ENCODE data around the gene CACNA1D.

Gene CACNA1D

GRCh38 chr3:53680028-53680427, 185.6 kb downstream of the CACNA1D start:
- Mint-ChIP-seq H3K27ac (no peak overlapping the region), H3K4me3 (no peak overlapping the region), H3K4me1 (no peaks in the 10 kb centered on the region), H3K9me3 (no peaks in the 10 kb centered on the region), H3K27me3 (peaks cover 17% of the 10 kb centered on the region), H3K36me3 (no peaks in the 10 kb centered on the region)

GRCh38 chr3:53682807-53683206, 188.4 kb downstream of the CACNA1D start:
- Mint-ChIP-seq H3K4me1 (no peaks in the 10 kb centered on the region), H3K4me3 (no peak overlapping the region), H3K36me3 (no peaks in the 10 kb centered on the region), H3K27ac (no peak overlapping the region), H3K9me3 (no peaks in the 10 kb centered on the region), H3K27me3 (peaks cover 14% of the 10 kb centered on the region)

GRCh38 chr3:53688066-53688465, 193.7 kb downstream of the CACNA1D start:
- Mint-ChIP-seq H3K27ac (no peak overlapping the region), H3K4me3 (no peak overlapping the region), H3K36me3 (no peaks in the 10 kb centered on the region), H3K27me3 (peaks cover 3% of the 10 kb centered on the region), H3K4me1 (no peaks in the 10 kb centered on the region), H3K9me3 (no peaks in the 10 kb centered on the region)

GRCh38 chr3:53688989-53689388, 194.6 kb downstream of the CACNA1D start:
- no peaks in the 10 kb centered on the region for H3K36me3 Mint-ChIP-seq
- no peak overlapping the region for H3K27ac Mint-ChIP-seq
- peaks cover 2% of the 10 kb centered on the region for H3K27me3 Mint-ChIP-seq
- no peaks in the 10 kb centered on the region for H3K9me3 Mint-ChIP-seq
- no peak overlapping the region for H3K4me3 Mint-ChIP-seq
- H3K4me1 Mint-ChIP-seq = no peaks in the 10 kb centered on the region

GRCh38 chr3:53689681-53690080, 195.3 kb downstream of the CACNA1D start:
- peaks cover 5% of the 10 kb centered on the region for H3K27me3 Mint-ChIP-seq
- H3K9me3 Mint-ChIP-seq = no peaks in the 10 kb centered on the region
- H3K27ac Mint-ChIP-seq = no peak overlapping the region
- no peaks in the 10 kb centered on the region for H3K4me1 Mint-ChIP-seq
- H3K4me3 Mint-ChIP-seq = no peak overlapping the region
- H3K36me3 Mint-ChIP-seq = no peaks in the 10 kb centered on the region

GRCh38 chr3:53690521-53690920, 196.1 kb downstream of the CACNA1D start:
- no peaks in the 10 kb centered on the region for H3K9me3 Mint-ChIP-seq
- H3K27me3 Mint-ChIP-seq = peaks cover 5% of the 10 kb centered on the region
- H3K27ac Mint-ChIP-seq = no peak overlapping the region
- H3K4me1 Mint-ChIP-seq = no peaks in the 10 kb centered on the region
- H3K4me3 Mint-ChIP-seq = no peak overlapping the region
- no peaks in the 10 kb centered on the region for H3K36me3 Mint-ChIP-seq

GRCh38 chr3:53691349-53691748, 196.9 kb downstream of the CACNA1D start:
- no peak overlapping the region for H3K4me3 Mint-ChIP-seq
- H3K4me1 Mint-ChIP-seq = no peaks in the 10 kb centered on the region
- H3K27ac Mint-ChIP-seq = no peak overlapping the region
- H3K36me3 Mint-ChIP-seq = no peaks in the 10 kb centered on the region
- H3K9me3 Mint-ChIP-seq = no peaks in the 10 kb centered on the region
- peaks cover 5% of the 10 kb centered on the region for H3K27me3 Mint-ChIP-seq

- H3K4me1 Mint-ChIP-seq = no peaks in the 10 kb centered on the region
- H3K27ac Mint-ChIP-seq = no peak overlapping the region
Measured at GRCh38 chr3:53691885-53692284, 197.5 kb downstream of the CACNA1D start.

GRCh38 chr3:53693451-53693850, 199.0 kb downstream of the CACNA1D start:
- Mint-ChIP-seq H3K9me3 (no peaks in the 10 kb centered on the region), H3K36me3 (no peaks in the 10 kb centered on the region), H3K4me1 (no peaks in the 10 kb centered on the region), H3K27ac (no peak overlapping the region), H3K27me3 (peaks cover 5% of the 10 kb centered on the region), H3K4me3 (no peak overlapping the region)

More at GRCh38 chr3:53691885-53692284, 197.5 kb downstream of the CACNA1D start:
- Mint-ChIP-seq H3K36me3 (no peaks in the 10 kb centered on the region), H3K9me3 (no peaks in the 10 kb centered on the region), H3K27me3 (peaks cover 5% of the 10 kb centered on the region), H3K4me3 (no peak overlapping the region)

- no peak overlapping the region for H3K4me3 Mint-ChIP-seq
- no peaks in the 10 kb centered on the region for H3K9me3 Mint-ChIP-seq
- no peaks in the 10 kb centered on the region for H3K36me3 Mint-ChIP-seq
- H3K27ac Mint-ChIP-seq = no peak overlapping the region
- H3K27me3 Mint-ChIP-seq = peaks cover 7% of the 10 kb centered on the region
- no peaks in the 10 kb centered on the region for H3K4me1 Mint-ChIP-seq
Measured at GRCh38 chr3:53694046-53694445, 199.6 kb downstream of the CACNA1D start.

GRCh38 chr3:53694666-53695323, 200.4 kb downstream of the CACNA1D start:
- no peaks in the 10 kb centered on the region for H3K4me1 Mint-ChIP-seq
- no peak overlapping the region for H3K27ac Mint-ChIP-seq
- peaks cover 7% of the 10 kb centered on the region for H3K27me3 Mint-ChIP-seq
- H3K36me3 Mint-ChIP-seq = no peaks in the 10 kb centered on the region
- no peak overlapping the region for H3K4me3 Mint-ChIP-seq
- no peaks in the 10 kb centered on the region for H3K9me3 Mint-ChIP-seq

- Mint-ChIP-seq H3K4me3 (no peak overlapping the region), H3K27ac (no peak overlapping the region), H3K36me3 (no peaks in the 10 kb centered on the region), H3K4me1 (no peaks in the 10 kb centered on the region), H3K9me3 (no peaks in the 10 kb centered on the region), H3K27me3 (peaks cover 7% of the 10 kb centered on the region)
Measured at GRCh38 chr3:53695324-53695690, 200.9 kb downstream of the CACNA1D start.

GRCh38 chr3:53696401-53697172, 202.2 kb downstream of the CACNA1D start:
- H3K36me3 Mint-ChIP-seq = no peaks in the 10 kb centered on the region
- H3K4me3 Mint-ChIP-seq = no peak overlapping the region
- no peaks in the 10 kb centered on the region for H3K4me1 Mint-ChIP-seq

GRCh38 chr3:53700441-53700840, 206.0 kb downstream of the CACNA1D start:
- Mint-ChIP-seq H3K36me3 (no peaks in the 10 kb centered on the region), H3K4me3 (no peak overlapping the region), H3K27me3 (peaks cover 2% of the 10 kb centered on the region), H3K4me1 (no peaks in the 10 kb centered on the region), H3K27ac (no peak overlapping the region), H3K9me3 (no peaks in the 10 kb centered on the region)

More at GRCh38 chr3:53696401-53697172, 202.2 kb downstream of the CACNA1D start:
- peaks cover 5% of the 10 kb centered on the region for H3K27me3 Mint-ChIP-seq
- H3K9me3 Mint-ChIP-seq = no peaks in the 10 kb centered on the region
- H3K27ac Mint-ChIP-seq = no peak overlapping the region

GRCh38 chr3:53702776-53703530, 208.5 kb downstream of the CACNA1D start:
- H3K4me3 Mint-ChIP-seq = no peak overlapping the region
- peaks cover 2% of the 10 kb centered on the region for H3K27me3 Mint-ChIP-seq

More at GRCh38 chr3:53702776-53703530, 208.5 kb downstream of the CACNA1D start:
- Mint-ChIP-seq H3K4me1 (no peaks in the 10 kb centered on the region), H3K27ac (no peak overlapping the region), H3K9me3 (no peaks in the 10 kb centered on the region), H3K36me3 (no peaks in the 10 kb centered on the region)

All from activated naive CD4-positive, alpha-beta T cell treated with anti-CD3 and anti-CD28 coated beads, Interleukin-2, amount 50 U/mL, for 24 hours (primary cell).